ENCODE measurements around the gene NFE2L3.

DNA sequence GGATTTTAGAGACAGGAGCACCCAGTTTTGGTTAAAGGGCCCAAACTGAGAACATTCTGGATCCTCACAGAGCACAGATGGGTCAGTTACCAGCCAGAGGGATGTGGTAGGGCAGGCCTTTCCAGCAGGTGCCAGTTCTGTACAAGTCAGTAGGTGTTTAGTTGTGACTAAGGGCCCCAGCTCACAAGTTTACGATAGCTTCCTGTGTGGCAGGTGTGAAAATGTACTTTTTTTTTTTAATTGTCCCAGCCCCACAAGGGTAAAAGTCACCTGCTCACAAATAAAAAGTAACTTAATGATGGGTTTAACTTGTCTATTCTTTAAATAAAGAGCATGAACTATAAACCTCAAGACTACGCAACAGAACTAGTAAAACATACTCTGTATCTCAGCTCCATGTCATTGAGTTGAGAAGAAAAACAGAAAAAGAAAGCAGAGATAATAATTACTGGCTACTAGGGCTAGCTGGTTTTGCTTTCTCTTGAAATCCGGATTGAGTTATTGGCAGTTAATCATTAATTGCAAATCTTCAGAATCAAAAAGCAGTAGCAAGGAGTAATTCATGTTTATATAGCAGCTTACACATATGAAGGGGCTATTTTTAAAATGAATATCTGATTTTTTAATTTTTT, 15.4 kb downstream of the NFE2L3 start:
- TF ChIP-seq, protein P1, sequence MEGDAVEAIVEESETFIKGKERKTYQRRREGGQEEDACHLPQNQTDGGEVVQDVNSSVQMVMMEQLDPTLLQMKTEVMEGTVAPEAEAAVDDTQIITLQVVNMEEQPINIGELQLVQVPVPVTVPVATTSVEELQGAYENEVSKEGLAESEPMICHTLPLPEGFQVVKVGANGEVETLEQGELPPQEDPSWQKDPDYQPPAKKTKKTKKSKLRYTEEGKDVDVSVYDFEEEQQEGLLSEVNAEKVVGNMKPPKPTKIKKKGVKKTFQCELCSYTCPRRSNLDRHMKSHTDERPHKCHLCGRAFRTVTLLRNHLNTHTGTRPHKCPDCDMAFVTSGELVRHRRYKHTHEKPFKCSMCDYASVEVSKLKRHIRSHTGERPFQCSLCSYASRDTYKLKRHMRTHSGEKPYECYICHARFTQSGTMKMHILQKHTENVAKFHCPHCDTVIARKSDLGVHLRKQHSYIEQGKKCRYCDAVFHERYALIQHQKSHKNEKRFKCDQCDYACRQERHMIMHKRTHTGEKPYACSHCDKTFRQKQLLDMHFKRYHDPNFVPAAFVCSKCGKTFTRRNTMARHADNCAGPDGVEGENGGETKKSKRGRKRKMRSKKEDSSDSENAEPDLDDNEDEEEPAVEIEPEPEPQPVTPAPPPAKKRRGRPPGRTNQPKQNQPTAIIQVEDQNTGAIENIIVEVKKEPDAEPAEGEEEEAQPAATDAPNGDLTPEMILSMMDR (conservative IDR thresholded peaks at IDR 0.05; ENCODE audit: low read depth, low read length) = no peak
- no peak for TF ChIP-seq EZH2 (IDR thresholded peaks at IDR 0.05; ENCODE audit: borderline replicate concordance, low read depth, low read length, poor library complexity, severe bottlenecking)

All from A673 (cell line).